Kidney capillary endothelial cell (primary cell): ENCODE results near the gene PCOLCE2.

Experiments
- DNase-seq: peaks from one replicate; pipeline ENCODE4 v3.0.0-alpha.2; 2018; ENCODE audit warnings: low spot score

PCOLCE2 gene

DNA sequence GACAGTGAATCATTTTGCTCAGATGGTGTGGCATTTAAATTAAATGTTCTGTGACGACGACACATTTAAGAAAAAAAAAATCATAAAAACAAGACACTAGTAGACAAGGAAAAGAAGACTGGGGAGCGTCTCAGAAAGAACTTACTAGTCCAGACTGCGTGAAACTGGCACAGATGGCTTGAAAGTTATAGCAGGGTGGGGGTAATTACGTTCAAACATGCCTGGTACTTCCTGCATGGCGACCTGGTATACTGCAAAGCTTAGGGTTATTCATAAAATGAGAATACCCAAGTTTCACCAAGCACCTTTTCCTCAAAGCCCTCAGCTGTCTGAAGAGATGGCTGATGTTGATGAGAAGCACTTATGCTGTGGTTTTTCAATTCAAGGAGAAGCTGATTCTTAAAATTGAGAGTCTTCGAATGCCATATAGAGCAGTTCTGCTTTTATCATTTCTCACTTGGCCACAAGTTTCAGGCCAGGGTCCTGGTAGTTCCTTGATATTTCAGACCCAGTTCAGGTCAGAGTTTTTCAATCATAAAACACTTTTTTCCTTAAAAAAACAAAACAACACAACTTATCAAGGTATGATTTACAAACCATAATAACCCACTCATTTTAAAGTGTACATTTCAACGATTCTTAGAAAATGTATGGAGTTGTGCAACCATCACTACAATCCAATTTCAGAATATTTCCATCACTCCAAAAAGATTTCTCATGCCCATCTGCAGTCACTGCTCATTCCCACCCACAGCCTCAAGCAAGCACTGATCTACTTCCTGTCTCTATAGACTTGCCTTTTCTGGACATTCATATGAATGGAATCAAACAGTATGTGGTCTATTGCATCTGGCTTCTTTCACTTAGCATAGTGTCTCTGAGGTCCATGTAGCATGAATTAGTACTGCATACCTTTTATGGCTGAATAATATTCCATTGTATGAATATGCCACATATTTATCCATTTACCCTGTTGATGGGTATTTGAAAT, 24.7 kb downstream of the PCOLCE2 start:
- DNase-seq, result no peak

DNA sequence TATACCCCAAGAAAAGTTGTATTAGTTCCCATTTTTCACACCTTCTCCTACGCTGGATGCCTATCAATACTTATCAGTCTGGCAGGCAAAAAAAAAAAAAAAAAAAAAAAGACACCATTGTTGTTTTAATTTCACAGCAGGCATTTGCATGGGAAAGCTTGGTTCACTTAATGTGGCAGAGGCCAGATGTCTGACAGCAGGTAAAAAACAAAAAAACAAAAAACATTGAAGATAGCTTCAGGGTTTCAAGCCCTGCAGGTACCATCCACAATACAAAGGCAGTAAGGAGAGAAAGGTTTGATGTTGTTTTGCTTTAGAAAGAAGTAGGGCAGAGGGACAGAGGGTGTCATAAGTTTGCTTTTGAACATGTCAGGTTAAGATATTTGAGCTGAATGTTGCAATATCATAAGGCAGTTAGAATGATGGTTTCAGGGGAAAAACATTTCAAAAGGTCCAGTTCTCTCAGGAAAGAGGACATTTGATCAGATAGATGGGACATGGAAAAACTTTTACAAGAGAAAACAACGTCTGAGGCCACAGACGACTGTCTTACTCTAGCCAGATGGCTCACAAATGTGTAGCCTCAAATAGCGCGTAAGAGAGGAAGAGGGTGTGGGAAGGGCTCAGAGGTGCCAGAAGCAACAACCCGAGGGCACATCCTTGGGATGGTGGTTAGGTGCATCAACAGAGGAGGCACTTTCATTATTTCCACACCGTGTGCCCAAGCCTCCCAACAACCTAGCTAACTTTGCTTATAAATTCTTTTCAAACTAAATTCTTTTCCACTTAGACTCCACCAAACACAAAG, 25.7 kb downstream of the PCOLCE2 start:
- DNase-seq, result no peak

- DNase-seq, result no peak
These were observed 27.0 kb downstream of the PCOLCE2 start for GRCh38 chr3:142861926-142862325.

GRCh38 chr3:142858043-142858442, 30.8 kb downstream of the PCOLCE2 start:
- no peak for DNase-seq

DNA sequence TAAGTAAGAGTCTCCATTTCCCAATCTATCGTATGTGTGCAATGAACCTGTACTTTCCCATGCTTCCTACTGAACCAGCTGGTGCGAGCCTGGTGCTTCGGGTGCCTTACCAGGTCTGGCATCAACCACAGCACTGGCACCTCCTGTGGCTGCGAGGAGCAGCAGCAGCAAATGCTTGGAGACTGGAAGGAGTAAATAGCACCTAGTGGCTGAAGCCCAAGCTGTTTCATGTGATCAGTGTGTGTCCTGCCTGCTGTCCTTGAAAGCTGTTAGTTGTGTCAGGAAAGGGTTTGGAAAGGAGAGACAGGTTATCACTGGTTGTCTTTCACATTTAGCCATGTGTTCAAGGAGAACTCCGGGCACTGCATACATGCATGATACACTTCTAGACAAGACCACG, 31.8 kb downstream of the PCOLCE2 start:
- no peak for DNase-seq

GRCh38 chr3:142853270-142854168, 35.4 kb downstream of the PCOLCE2 start:
- no peak for DNase-seq

DNA sequence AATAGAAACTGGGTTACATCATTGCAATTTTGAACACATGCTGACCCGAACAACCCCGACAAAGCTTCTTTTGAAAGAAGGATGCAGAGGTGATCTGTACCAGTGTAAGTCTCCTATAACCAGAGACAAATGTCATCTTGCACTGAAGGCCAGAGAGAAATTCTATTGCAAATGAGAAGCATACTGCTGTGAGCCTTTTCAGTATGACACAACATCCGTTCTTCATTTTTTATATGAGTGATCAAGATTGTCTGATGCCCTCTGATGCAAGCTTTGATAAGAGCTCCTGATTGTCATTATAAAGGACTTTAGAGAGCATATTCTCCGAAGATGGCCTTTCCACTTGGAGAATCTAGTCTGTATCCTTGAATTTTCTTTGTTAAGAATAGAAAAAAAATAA, 36.9 kb downstream of the PCOLCE2 start:
- DNase-seq, result no peak

DNA sequence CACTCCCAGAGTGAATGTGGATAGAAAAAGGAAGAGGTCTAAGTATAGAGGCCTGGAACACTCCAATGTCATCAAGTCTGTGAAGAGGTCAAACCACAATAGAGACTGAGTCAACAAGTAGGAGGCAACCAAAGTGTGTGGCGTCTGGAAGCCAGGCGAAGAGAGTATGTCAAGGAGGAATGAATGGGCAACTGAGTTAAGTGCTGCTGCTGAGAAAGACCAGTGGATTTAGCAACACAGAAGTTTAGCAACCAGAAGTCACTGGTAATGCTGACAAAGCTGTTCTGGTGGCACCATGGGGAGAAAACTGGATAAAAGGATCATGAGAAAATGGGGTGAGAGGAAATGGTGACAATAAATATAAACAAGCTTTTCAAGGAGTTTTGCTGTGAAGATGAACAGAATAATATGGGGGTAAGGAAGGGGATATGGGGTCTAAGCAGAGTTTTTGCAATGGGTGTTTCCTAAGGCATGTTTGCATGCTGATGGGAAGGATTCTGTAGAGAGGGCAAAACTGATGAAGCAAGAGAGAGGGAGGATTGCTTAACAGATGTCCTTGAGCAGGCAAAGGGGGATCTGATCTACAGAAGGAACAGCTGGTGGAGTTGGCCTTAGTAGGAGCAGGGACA, 38.4 kb downstream of the PCOLCE2 start:
- DNase-seq, result no peak

GRCh38 chr3:142849148-142849547, 39.7 kb downstream of the PCOLCE2 start:
- no peak for DNase-seq

DNA sequence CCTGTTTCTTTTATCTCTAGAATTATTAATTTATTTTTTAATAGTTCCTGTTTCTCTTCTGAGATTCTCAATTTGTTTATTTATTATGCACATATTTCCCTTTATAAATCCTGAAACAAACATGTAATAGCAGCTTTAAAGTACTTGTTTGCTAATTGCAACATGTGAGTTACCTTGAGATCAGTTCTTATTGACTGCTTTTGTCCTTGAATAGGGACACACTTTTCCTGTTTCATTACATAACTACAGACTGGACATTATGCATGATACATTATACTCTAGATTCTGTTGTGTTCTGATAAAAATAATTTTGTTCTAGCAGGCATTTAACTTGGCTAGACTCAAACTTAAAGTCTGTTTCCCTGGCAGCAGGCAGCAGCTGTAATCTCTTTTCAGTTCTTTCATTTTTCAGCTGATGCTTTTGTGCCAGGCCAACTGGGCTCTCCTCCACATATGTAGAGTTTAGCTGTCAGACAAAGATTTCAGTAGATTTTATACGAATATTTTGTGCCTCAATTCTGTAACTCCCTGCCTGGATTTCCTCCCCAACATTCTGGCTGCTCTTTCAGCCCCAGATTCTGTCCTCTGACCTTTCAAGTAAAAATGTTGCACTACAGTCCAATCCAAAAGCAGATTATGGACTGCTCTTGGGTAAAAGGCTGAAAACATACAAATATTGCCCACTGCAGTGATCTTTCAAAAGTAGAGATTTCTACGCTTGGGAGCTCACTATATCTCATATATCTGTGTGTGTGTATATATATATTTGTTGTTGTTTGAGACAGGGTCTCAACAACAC, 41.9 kb downstream of the PCOLCE2 start:
- DNase-seq, result no peak

DNA sequence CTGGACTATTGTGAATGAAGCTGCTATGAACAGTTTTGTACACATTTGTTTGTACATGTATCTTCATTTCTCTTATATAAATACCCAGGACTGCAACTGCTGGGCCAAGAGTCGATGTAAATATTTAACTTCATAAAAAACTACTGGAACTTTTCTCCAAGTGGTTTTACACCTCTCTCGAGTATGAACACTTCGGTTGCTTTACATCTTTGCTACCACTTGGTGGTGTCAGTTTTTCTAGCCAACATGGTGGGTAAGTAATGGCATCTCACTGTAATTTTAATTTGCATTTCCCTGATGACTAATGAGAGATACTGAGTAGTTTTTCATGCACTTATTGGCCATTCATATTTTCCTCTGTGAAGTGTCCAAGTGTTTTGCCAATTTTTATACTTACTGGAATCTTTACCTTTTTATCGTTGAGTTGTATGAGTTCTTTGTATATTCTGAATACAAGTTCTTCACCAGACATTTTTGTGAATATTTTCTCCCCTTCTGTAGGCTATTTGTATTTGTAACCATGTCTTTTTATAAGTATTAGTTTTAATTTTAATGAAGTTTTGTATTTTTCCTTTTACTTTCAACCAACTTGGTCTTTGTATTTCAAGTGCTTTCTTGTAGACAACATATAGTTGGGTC, 44.4 kb downstream of the PCOLCE2 start:
- peak; percentile 38 for DNase-seq

- DNase-seq, result no peak
These were observed 49.1 kb downstream of the PCOLCE2 start for GRCh38 chr3:142839831-142840230.

- DNase-seq, result no peak
These were observed 51.4 kb downstream of the PCOLCE2 start for GRCh38 chr3:142837526-142837925.

GRCh38 chr3:142828703-142829305, 60.1 kb downstream of the PCOLCE2 start:
- DNase-seq, result peak; percentile 63

DNA sequence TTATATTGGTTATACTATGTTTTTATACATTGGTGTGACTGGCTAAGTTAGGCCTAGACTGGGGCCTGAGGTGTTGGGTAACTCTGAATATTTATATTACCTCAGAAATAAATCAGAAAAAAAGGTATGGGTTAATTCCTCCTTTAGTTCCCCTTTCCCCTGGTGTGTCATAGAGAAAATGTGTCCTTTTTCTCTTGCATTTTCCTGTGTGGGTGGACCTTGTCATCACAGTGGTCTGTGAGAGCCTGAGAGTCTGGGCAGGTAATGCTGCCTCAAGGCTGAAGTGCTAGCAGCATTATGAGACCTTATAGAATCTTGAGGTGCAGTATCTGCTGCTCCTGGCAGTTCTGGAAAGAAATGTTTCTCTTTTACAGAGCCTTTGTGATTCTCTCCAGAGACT, 69.7 kb downstream of the PCOLCE2 start:
- no peak for DNase-seq

GRCh38 chr3:142818651-142819050, 70.2 kb downstream of the PCOLCE2 start:
- no peak for DNase-seq

- DNase-seq, result no peak
These were observed 71.0 kb downstream of the PCOLCE2 start for GRCh38 chr3:142817897-142818296.

DNA sequence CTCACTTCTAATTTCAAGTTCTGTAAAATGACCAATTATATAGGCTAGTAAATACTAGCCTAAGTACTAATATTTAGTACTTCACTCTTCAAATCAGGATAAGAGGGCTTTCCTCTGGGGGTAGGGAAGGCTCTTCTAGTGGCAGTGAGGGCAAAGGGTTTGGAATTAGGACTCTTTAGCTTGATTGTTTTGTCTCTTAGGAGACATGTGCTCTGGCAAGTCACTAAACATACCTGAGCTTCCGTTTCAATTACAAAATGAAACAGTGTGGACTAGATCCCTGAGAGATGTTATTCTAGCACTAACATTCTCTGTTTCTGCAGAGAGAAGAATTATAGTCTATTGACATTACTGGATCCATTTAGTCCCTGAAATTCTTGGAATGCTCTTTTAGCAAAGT, 71.5 kb downstream of the PCOLCE2 start:
- DNase-seq, result no peak

- DNase-seq, result no peak
These were observed 73.1 kb downstream of the PCOLCE2 start for GRCh38 chr3:142815803-142816202.

DNA sequence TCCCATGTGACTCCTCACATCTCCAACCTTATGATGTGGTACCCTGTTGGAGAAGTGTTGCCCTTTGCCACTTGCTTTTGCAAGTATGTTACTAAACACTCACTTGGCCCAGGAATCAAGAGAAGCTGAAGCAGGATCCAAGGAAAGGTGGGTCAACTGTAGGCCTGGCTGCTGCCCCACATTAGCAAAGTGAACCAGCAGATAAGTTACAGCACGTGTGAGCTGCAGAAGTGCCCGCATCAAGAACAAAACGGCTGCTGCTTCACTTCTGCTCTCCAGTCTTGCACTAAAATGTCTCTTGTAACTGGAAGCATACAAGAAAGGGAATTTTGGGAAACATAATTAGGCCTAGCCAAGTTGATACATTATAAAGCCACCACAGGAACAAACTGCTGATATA, 79.6 kb downstream of the PCOLCE2 start:
- DNase-seq, result no peak
